ENCODE data around the gene SDC4.

The SDC4 gene

DNA sequence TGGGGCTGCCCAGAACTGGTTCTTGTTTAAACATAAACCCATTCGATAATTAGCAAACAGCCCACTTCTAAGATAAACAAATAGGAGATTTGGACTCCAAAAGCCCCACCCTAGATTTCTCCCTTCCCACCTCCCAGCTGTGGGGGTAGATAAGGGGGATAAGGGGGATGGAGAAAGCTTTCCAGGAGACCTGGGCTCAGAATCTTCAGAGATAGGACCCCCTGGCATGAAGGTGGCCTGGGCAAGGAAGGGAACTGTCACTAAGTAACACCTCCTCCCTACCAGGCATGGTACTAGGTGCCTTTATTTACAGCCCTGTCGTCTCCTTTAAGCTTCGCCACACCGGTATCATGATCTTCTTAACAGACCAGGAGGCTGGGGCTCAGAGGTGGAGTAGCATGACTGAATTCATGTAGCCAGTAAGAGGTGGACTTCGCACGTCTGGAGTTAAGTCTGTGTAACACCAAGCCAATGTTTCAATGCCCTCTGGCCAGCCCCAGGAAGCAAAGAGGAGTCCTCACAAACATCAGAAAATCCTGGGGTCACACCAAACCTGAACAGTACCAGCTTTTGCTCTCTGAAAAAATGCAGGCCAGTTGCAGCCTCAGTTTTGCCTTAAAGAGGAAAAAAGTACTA is 4.6 kb downstream of the SDC4 start:
- peak; percentile 51 for DNase-seq (ENCODE audit: low spot score)

DNA sequence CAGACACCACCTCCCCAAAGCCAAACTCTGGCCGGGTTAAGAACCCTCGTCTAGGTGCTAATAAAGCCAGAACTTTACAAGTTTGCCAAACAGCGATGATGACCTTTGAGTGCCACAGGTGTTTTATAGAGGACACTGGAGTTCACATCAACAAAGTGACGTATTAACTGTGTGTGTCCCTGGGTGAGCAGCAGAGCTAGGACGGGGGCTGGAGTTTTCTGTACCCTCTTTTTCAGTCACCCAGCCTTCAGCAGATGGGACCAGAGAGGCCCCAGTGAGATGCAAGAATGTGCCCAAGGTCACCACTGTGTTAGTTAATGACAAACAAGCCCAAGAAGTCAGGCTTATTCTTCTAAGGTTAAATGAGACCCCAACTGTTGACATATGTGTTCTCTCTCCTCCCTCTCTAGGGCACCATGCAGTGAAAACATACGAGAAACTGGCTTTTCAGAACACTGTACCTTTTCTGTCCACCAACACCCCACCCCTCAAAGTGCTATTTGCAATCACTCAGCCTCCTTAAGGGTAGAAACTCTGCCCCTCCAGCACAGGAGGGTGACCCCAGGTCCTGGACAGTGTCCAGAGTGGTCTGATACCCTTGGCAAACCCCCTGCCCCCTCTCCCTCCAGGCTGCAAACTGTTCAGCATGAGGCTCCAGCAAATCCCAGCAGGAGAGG is 5.2 kb downstream of the SDC4 start:
- DNase-seq (ENCODE audit: low spot score), result no peak

DNA sequence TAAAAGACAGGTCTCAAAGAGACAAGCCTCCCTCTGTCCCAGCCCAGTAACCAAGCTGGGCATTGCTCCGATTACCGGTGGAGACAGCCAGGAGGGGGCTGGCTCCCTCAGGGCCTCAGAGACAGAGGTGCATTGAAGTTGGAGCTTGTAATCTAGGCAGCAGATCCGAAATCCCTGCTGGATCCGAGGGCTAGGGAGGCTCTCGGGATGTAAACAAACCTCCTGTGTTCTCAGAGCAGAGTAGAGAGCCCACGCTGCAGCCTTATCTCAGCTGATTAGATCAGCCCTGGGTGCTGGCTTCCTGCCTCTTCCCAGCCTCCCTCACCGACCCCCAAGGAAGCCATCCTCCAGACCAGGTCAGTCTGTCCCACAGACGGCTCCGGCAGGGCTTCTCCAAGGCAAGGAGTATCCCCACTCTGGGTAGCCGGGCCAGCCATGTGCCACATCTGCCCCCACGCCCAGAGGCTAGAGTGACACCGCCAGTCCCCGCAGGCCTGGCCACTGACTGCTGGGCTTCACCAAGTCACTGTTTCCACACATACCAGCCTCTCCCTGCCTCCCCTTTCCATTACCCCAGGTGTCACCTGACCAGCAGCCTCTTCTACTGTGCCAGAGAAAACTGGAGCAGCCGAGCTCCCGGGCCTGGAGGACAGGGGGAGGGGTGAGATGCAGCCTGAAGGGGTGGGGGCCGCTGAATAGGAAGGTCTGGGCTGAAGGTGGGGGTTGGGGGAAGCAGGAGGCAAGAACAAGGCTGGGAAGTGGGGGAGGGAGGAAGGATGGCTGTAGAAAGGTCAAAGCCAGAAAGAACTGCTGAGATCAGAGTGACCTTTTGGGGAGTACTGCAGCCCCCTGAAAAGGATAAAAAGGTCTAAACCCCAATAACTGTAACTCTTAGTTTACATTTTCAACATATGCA is 6.0 kb downstream of the SDC4 start:
- peak; percentile 73 for DNase-seq (ENCODE audit: low spot score)

DNA sequence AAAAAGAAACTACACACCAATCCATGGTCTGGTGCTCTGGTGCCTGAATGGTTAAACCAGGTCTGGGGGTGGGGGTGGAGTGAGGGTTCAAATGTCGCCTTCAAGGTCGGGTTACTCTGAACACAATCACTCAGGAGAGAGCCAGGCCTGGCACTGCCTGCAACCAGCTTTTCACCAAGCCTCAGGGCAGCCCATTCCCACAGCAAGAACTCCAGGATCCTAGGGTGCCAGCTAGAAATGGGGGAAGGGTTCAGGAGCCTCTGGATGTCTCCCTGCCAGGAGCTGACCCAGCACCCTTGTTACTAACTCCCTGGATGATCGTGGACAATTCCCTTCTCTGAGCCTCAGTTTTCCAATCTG is 6.7 kb downstream of the SDC4 start:
- no peak for DNase-seq (ENCODE audit: low spot score)

DNA sequence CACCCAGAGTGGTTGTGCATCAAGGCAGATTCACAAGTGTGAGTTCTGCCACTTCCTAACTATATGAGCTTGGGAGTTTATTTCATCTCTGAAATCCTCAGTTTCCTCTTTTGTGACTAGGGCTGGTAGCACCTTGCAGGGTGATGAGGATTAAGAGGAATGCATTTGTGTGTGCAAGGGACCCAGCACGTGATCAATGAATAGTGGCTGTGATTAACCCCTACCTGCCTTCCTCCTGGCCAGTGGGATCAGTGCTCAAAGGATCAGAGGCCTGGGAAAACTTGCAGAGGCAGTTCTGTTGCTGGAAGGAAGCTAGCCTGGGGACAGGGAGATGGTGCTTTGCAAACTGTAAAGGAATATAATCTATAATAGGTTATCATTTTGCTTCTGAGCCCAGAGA is 7.3 kb downstream of the SDC4 start:
- peak; percentile 54 for DNase-seq (ENCODE audit: low spot score)

DNA sequence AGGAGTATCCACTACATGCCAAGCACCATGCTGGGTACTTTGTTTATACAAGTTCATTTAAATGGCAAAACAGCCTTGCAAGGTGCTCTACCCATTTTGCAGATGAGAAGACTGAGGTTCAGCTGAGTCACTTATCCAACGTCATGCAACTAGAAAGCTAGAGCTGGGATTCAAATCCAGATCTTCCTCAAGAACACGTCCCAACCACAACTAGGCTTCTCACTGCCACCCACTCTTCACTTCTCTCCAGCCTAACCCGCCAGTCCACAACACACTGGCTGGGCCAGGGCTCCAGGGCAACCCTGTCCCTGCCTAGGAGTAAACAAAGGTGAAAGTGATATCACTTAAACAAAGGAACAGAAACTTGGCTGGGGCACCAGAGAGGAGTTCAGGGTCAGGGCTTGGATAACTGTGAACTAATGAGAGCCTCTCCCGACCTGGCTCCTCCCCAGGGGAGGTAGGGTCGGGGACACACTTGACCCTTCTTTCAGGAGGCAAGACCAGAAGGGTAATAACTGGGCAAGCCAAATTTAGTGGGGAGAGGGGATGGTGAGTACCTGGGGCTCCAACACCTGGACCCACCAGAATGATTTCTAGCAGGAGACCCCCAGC is 7.9 kb downstream of the SDC4 start:
- peak; percentile 50 for DNase-seq (ENCODE audit: low spot score)

DNA sequence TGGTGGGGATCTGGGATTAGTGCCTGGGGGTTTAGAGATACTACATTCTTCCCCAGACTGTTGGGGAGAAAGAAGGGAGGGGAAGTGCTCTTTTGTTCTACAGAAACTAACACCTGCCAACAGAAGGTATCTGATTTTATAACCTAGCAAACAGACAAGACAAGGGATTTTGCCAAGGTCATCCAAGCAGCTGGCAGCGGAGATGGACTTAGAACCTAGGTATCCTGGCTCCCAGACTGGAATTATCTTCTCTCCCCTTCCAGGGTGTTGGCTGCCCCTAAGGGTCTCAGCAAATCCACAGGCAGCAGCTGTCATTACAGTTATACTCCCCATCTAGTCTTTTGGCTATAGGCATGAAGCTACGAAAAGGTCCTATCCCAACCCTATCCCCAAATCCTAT is 8.4 kb downstream of the SDC4 start:
- DNase-seq (ENCODE audit: low spot score), result no peak

DNA sequence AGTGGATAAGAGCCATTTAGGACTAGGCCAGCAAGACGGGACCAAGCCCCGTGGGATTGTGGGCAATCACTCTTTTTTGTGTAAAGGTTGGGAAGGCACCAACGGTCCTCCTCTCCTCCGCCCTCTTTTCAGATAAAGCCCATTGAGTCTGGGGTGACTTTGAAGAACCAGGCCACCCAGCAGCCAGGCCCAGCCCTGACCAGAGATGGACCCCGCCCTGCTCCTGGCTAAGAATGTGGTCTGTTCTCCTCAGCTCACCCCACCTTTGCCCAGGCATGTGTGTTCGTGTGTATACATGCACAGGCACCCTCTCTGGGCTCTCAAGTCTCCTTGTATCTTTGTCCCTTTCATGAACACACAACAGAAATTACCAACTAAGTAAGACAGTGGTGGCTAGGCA is 9.1 kb downstream of the SDC4 start:
- no peak for DNase-seq (ENCODE audit: low spot score)

DNA sequence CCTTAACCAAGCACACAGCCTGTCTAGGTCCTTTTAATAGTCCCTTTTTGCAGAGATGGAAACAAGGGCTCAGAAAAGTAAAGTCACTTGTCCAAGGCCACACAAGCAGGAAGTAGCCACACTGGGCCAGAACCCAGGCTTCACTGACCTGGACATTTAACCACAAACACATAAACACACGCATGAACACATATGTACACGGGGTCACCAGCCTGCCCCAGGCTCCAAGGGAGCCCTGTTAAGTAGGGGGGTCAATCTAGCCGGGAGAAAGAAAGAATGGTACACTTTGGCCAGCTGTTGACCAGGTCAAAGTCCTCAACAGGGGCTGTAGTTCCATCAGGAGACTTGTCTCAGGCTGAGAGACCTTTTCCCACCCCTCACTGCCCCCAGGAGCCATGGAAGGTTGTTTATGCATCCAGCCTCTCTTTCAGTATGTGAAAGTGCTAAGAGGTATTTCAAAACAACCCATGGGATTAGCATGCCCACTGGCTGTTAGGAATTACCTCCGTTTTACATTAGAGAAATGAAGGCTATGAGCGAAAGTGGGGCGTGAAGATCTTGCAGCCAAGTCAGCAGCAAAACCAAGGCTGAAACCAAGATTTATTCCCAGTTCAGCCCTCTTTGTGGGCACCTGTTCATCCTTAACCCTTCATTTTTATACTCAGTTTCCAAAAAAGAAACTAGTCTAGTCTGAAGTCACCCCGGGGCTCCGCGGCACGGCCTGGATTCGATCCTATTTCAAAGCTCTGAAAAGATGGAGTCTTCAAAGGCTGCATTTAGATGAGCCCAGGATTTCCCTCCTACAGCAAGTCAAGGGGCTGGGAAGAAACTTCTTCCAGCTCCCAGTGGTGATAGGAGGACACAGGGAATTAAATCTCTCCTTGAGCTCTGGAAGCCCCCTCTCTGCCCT is 9.8 kb downstream of the SDC4 start:
- DNase-seq (ENCODE audit: low spot score), result no peak

DNA sequence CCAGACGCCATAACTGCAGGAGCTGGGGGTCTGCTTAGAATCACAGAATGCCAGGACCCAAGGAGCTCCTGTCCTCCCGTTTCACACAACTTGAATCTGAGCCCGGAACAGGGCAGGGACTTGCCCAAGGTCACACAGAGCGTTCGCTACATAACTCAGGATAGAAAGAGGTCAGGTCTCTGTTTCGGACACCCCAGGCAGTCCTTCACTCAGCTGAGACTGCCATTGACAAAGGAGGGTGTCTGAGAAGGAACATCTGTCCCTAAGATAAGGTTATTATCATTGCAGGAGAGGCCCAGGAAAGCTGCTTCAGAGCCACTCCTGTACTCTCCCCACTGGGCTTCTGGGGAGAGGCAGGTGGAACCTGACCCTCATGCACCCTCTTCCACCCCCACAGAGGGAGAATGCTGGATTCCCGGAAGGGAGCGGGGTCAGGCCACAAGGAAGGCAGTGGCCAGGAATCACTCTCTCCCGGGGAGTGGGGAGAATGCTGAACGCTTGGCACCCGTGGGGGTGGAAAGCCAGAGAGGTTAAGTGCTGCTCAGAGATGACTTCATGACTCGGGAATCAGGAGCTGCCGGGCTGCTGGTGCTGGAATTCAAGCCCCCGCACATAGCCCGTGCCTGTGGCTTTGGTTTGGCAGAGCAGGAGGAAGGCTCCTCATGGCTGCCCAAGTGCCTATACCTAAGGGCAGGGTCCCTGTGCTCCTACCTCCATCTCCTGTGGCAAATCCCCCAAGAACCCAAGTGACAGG is 10.7 kb downstream of the SDC4 start:
- peak; percentile 97 for DNase-seq (ENCODE audit: low spot score)

DNA sequence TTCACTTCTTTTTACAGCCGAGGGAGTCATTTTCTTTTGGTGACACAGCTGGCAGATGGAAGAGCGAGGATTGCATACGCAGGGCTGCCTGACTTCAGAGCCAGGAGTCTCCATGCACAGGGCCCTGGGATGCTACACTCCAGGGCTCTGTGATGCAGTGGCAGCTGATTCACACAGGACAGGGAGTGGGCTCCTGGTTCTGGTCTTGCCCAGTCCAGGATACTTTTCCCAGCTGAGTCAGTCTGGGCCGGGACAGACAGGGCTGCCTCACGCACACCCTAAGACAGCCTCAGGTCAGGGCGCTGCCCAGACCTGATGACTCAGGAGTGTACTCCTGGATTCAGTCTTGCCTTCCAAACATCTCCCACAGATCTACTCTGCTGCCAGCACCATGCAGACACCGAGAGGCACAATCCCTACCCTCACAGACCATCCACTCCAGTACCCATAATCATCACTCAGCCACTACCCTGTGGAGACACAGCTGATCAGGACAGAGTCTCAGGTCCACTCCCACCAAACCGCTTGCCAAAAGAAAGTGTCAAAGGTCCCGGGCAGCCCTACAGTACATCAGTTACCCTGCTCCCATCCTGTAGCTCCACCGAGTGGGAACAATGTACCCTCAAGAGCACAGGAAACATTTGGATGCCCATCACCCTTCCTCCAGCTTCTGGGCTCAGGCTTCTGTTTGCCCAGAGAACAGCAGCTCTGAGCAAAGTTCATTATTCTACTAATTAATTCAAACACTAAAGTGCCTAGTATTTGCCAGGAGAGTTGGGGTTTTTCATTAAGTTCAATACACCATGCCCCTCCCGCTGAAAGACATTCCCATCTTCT is 11.5 kb downstream of the SDC4 start:
- peak; percentile 97 for DNase-seq (ENCODE audit: low spot score)

DNA sequence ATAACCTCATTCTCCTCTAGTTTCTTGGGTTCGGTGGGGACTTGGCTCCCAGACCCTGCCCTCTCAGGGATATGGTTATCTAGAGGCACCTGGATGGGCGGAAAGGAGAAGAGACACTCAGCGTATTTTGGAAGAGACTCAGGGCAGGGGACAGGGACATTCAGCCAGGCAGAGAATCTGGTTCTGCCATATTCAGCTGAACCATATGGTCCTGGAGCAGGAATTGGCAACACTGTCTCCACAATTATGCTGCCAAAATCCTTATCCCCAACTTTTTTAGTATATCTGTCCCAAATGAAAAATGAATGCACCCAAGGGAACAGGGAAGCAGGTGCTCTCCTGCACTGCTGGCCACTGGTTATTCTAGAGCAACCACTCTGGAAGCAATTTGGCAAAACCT is 17.7 kb downstream of the SDC4 start:
- DNase-seq (ENCODE audit: low spot score), result no peak

DNA sequence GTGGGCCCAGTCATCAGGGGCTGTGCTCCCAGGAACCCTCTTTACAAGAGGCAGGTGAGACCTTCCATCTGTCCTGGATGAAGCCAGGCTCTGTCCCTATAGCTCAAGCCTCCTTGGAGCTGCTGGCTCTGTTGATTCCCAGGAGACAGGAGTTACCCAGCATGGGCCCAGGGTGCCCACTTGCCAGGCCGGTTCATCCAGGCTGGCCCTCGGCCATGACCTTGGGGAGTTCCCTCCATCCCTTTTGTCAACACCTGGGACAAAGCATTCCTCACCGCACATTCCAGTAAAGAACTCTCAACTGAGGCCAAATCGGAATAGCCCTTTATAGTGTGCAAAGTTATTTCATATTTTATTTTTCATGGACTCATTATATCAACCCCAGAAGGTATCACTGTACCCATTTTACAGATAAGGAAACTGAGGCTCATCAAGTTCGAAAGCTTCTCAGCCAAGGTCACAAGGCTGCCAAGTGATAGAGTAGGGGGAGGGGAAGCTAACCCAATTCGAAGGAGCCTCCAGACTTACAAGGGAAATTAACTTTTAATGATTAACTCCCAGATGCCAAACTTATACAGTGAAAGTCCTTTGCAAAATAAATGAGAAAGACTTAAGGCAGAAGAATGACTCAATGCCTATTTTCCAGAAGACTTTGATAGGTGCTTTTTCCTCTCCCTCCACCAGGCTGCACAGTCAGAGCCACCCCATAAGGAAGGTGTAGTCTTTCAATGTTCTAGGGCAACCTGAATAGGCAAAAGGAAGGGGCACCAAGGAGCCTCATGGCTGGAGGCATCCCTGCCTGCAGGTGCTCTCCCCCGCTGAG is 18.5 kb downstream of the SDC4 start:
- peak; percentile 83 for DNase-seq (ENCODE audit: low spot score)

DNA sequence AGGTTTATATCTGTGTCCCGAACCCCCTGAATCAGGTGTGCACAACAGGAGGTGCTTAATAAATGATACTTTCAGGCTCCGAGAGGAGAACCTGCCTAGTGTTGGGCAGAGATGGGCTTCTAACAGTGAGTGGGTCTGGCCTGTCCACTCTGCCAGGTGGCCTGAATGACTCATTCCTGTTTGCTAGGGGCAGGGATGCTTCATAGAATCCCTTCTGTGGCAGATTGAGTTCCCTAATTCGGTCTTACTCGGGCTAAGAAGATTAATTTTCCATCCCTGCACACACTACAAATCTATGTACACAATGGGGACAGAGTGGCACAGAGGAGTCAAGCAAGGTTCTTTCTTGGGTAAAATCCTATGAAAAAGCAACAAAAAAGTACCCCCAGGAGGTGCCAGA is 19.8 kb downstream of the SDC4 start:
- no peak for DNase-seq (ENCODE audit: low spot score)

DNA sequence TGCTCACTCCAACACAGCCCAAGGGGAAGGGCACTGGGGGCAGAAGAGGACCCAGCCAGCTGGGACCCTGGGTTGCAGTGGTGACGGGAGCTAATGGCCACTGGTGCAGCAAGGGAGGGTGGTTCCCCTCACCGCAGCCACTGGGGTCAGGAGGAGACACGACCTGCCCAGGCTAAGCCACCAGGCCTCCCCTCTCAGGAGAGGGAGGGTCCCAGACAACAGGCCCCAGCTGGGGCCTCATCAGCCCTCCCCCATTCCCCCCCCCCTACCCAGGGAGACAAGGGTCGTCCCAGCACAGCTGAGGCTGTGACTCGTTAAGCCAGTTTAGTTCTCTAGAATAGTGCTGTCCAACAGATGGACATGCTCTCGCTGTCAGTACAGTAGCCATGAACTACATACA is 22.9 kb downstream of the SDC4 start:
- no peak for DNase-seq (ENCODE audit: low spot score)

DNA sequence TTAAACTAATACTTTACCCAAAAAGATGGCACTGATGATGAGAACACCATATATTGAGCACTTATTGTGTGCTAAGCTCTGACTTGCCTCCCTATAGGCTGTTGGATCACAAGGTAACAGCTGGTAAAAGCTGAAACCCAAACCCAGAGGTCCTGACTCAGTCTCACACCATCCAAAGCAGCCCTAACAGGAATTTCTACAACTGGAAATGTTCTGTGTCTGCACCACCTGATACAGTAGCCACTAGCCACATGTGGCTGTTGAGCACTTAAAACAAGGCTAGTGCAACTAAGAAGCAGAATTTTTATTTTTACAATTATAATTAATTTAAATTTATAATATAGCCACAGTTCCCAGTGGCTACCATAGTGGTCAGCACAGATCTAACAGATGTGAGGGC is 24.5 kb downstream of the SDC4 start:
- peak; percentile 29 for DNase-seq (ENCODE audit: low spot score)

DNA sequence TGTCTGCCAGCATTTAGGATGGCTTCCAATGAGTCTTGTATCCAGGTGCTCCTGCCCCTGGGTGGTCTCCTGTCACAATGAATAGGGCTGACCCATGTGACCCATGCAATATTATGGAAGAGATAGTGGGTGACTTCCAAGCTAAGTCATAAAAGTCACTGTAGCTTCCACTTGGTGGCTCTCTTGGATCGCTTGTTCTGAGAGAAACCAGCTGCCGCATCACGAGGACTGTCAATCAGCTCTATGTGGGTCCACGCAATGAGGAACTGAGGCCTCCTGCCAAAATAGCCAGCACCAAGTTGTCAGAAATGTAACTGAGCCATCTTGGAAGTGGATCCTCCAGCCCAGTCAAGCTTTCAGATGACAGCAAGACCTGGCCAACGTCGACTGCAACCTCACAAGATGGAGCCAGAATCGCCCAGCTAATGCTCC is 25.3 kb downstream of the SDC4 start:
- peak; percentile 64 for DNase-seq (ENCODE audit: low spot score)

DNA sequence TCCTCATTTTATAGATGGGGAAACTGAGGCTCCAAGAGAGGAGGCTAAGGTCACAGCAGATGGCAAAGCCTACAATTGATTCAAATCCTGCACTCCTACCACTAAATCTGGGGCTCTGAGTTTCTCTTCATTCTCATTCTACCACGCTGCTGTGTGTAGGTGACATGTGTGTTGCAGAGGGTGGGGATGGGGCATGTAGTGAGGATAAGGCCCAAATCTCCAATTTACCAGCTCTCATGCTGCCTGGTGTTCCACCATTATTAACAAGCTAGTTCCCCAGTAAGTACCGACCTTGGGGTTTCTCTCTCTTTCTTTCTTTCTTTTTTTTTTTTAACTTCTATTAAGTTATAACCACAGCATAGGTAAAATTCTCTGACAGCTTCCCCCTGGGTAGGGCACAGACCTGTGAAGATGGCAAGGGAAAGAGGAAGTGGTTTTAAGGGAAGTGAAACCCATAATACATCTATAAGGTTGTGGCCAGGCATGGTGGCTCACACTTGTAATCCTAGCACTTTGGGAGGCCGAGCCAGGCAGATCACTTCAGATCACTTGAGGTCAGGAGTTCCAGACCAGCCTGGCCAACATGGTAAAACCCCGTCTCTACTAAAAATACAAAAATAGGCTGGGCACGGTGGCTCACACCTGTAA is 27.2 kb downstream of the SDC4 start:
- no peak for DNase-seq (ENCODE audit: low spot score)

Measured in kidney tubule cell (primary cell).